Caco-2 (cell line): ENCODE results near the gene SAA1. TPM values are rescaled to one million over a fixed set of nuclear protein-coding genes. Genes with fewer than 3 reads are reported as not detected.

ENCODE experiments used
- BruUV-seq: library from RNA; stranded (reverse); fragments of 400-500 nt; replicated peaks from 2 replicates; lab custom pipeline; 2021; lab: Mats Ljungman, UMichigan
- CTCF ChIA-PET: fragments of 300-600 bp; sonication (Branson Sonifier 250); formaldehyde crosslinking; loops from one replicate; lab custom pipeline; 2022; ENCODE audit warnings: antibody characterized with exemption; lab: Charles Lee
- POLR2A ChIA-PET: fragments of 300-600 bp; sonication (Branson Sonifier 250); formaldehyde crosslinking; loops from one replicate; lab custom pipeline; 2022; ENCODE audit warnings: antibody characterized with exemption; lab: Charles Lee
- DNase-seq, 2 experiments: peaks; one replicate each; pipeline versions ENCODE4 v3.0.0 to v3.0.0-alpha.2; 2020 to 2022
- H3K27me3 ChIP-seq: replicated peaks from 2 replicates; pipeline ENCODE4 v1.6.0; 2011; ENCODE audit warnings: low read length; ENCODE audit not compliant: control insufficient read depth, insufficient read depth
- H3K36me3 ChIP-seq: 2 replicates; pipeline ENCODE4 v1.5.1; 2011; ENCODE audit warnings: low read length; ENCODE audit not compliant: control insufficient read depth, insufficient read depth
- H3K4me1 ChIP-seq: fragments of 250-450 bp; sonication (Bioruptor Pico); 2 replicates; pipeline ENCODE4 v1.5.1; 2020; ENCODE audit warnings: mild to moderate bottlenecking
- H3K4me3 ChIP-seq: 2 replicates; pipeline ENCODE4 v1.5.1; 2011; ENCODE audit warnings: low read depth, mild to moderate bottlenecking, control low read depth, low read length
- H3K9me3 ChIP-seq: fragments of 250-450 bp; sonication (Bioruptor Pico); 2 replicates; pipeline ENCODE4 v1.5.1; 2020; ENCODE audit warnings: mild to moderate bottlenecking, moderate library complexity
- H3K27ac Mint-ChIP-seq: one replicate; pipeline ENCODE4 v1.8.0; 2022; ENCODE audit warnings: mixed read lengths; ENCODE audit not compliant: unreplicated experiment
- H3K27me3 Mint-ChIP-seq: one replicate; pipeline ENCODE4 v1.8.0; 2022; ENCODE audit warnings: mixed read lengths; ENCODE audit not compliant: insufficient read depth, unreplicated experiment
- H3K36me3 Mint-ChIP-seq: one replicate; pipeline ENCODE4 v1.8.0; 2022; ENCODE audit warnings: mild to moderate bottlenecking, mixed read lengths; ENCODE audit not compliant: insufficient read depth, unreplicated experiment
- H3K4me1 Mint-ChIP-seq: one replicate; pipeline ENCODE4 v1.8.0; 2022; ENCODE audit warnings: low read depth, mixed read lengths; ENCODE audit not compliant: unreplicated experiment
- H3K4me3 Mint-ChIP-seq: one replicate; pipeline ENCODE4 v1.8.0; 2022; ENCODE audit warnings: mild to moderate bottlenecking, moderate library complexity, mixed read lengths; ENCODE audit not compliant: unreplicated experiment
- H3K9me3 Mint-ChIP-seq: one replicate; pipeline ENCODE4 v1.8.0; 2022; ENCODE audit warnings: mixed read lengths; ENCODE audit not compliant: unreplicated experiment
- intact Hi-C: fragments of 100-400 bp; cut with micrococcal nuclease; formaldehyde crosslinking; loops from one replicate; pipeline ENCODE4 v1.10.0; 2022; ENCODE audit not compliant: unreplicated experiment
- total RNA-seq: library from RNA; stranded (reverse); gene quantifications from 2 replicates; pipeline ENCODE4 v1.2.3, GENCODE V29; 2022
- TF ChIP-seq, protein P1 (sequence below), 2 experiments: fragments of 200-600 bp in 1 of 2; IDR thresholded peaks; 1 replicate in 1 of 2; 2 replicates in 1 of 2; pipeline versions ENCODE4 v1.5.1 to v1.8.0; 2011 to 2022; ENCODE audit warnings: antibody characterized with exemption in 1 of 2, control low read depth in 1 of 2, inconsistent platforms in 1 of 2, low read depth in 1 of 2, low read length in 1 of 2, mild to moderate bottlenecking in 1 of 2, moderate library complexity in 1 of 2; ENCODE audit not compliant: insufficient read depth in 1 of 2, severe bottlenecking in 1 of 2, unreplicated experiment in 1 of 2

SAA1 gene
- total RNA-seq, 1 experiment from 2014 or later: not detected

DNA sequence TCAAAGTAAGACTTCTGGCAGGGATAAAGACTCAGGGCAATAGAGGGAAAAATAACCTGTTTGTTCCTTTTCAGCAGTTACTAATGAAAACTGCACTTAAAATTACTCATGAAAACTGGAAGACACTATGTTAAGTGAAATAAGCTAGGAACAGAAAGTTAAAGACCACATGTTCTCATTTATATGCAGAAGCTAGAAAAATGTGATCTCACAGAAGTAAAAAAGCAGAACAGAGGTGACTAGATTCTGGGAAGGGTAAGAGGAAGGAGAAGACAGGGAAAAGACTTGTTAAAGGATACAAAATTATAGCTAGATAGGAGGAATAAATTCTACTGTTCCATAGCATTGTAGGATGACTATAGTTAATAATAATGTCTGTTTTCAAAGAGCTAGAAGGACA lies 33.7 kb downstream of the SAA1 start:
- Mint-ChIP-seq H3K4me1 (peaks cover 6% of the 10 kb centered on the region), H3K27me3 (no peaks in the 10 kb centered on the region), H3K9me3 (no peaks in the 10 kb centered on the region), H3K4me3 (no peak overlapping the region), H3K27ac (no peak overlapping the region), H3K36me3 (peaks cover 56% of the 10 kb centered on the region)
- Histone ChIP-seq H3K36me3 (0 out of 2 replicates have a peak, but pooled peaks cover 1% of the 10 kb centered on the region), H3K4me3 (no peak overlapping the region), H3K4me1 (peaks cover 13% of the 10 kb centered on the region; the same call in 1 of the 2 replicates), H3K9me3 (no peaks in the 10 kb centered on the region), H3K27me3 (no peaks in the 10 kb centered on the region)
- no peak for DNase-seq
- POLR2A ChIA-PET: no interaction called here
- TF ChIP-seq, protein P1, sequence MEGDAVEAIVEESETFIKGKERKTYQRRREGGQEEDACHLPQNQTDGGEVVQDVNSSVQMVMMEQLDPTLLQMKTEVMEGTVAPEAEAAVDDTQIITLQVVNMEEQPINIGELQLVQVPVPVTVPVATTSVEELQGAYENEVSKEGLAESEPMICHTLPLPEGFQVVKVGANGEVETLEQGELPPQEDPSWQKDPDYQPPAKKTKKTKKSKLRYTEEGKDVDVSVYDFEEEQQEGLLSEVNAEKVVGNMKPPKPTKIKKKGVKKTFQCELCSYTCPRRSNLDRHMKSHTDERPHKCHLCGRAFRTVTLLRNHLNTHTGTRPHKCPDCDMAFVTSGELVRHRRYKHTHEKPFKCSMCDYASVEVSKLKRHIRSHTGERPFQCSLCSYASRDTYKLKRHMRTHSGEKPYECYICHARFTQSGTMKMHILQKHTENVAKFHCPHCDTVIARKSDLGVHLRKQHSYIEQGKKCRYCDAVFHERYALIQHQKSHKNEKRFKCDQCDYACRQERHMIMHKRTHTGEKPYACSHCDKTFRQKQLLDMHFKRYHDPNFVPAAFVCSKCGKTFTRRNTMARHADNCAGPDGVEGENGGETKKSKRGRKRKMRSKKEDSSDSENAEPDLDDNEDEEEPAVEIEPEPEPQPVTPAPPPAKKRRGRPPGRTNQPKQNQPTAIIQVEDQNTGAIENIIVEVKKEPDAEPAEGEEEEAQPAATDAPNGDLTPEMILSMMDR (IDR thresholded peaks at IDR 0.05; ENCODE audit: insufficient read depth in 1 of 2, low read depth in 1 of 2, low read length in 1 of 2, severe bottlenecking in 1 of 2, unreplicated experiment in 1 of 2): no peak
- BruUV-seq: no TSS peak
- intact Hi-C loops: no loop called here
- CTCF ChIA-PET: no interaction called here

DNA sequence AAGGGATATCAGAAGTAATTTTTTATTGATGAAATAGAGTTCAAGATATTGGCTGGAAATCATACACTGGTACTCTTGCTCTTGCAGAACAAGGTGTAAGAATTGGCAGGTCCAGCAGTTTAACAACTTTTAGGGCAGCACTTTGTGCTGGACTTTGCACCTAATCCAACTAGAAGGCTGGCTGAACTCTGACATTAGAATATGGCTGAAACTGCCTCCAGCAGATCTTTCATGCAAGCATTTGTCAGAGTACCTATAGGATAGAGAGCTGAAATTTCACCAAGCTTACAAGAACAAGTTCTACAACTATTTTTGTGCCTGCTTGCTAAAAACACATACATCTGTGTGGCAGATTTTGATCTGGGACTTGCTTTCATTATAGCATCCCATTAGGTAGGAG lies 38.7 kb downstream of the SAA1 start:
- CTCF ChIA-PET: no interaction called here
- TF ChIP-seq, protein P1 (IDR thresholded peaks at IDR 0.05; ENCODE audit: insufficient read depth in 1 of 2, low read depth in 1 of 2, low read length in 1 of 2, severe bottlenecking in 1 of 2, unreplicated experiment in 1 of 2): no peak

DNA sequence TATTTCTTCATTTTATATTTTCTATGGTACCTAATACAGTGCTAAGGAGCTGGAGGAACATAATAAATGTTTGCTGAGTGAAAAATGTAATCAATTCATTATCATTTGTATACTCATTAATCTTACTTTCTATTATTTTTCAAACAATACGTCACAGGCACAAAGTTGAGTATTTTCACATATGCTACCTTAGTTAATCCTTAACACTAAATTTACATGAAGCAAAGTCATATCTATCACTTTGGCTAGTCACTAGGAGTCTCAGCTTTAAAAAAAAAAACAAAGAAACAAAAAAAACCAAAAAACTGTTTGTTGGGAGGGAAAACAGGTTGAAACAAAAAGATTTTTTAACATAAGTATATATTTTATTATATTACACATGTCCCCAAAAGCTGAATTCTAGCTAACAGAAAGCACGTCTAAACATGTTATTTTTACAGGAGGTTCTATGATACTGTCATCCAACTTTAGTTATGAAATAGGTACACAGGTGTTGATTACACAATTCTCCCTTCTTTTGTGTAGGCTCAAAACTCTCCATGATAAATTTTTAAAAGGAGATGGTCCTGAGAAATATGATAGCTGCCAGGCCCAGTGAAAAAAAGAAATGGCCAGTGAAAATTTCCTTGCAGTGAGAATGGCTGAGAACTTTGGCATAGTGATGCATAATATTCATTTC lies 41.5 kb downstream of the SAA1 start:
- Histone ChIP-seq H3K36me3 (peaks cover 1% of the 10 kb centered on the region; the same call in 1 of the 2 replicates), H3K4me1 (peaks cover 26% of the 10 kb centered on the region), H3K4me3 (no peak overlapping the region), H3K9me3 (no peaks in the 10 kb centered on the region), H3K27me3 (no peaks in the 10 kb centered on the region)
- Mint-ChIP-seq H3K4me1 (peaks cover 4% of the 10 kb centered on the region), H3K9me3 (no peaks in the 10 kb centered on the region), H3K36me3 (peaks cover 42% of the 10 kb centered on the region), H3K4me3 (no peak overlapping the region), H3K27me3 (no peaks in the 10 kb centered on the region), H3K27ac (no peak overlapping the region)
- TF ChIP-seq, protein P1 (IDR thresholded peaks at IDR 0.05; ENCODE audit: insufficient read depth in 1 of 2, low read depth in 1 of 2, low read length in 1 of 2, severe bottlenecking in 1 of 2, unreplicated experiment in 1 of 2): no peak
- BruUV-seq: no TSS peak
- ChIA-PET POLR2A (no interaction called here), CTCF (no interaction called here)
- intact Hi-C loops: no loop called here
- no peak for DNase-seq

More for the DNA sequence above, 38.7 kb downstream of the SAA1 start:
- no peak overlapping the region for H3K4me3 ChIP-seq
- peaks cover 6% of the 10 kb centered on the region for H3K4me1 Mint-ChIP-seq
- peak in 1 of 2 experiments; percentile 21 for DNase-seq
- peaks cover 45% of the 10 kb centered on the region for H3K36me3 Mint-ChIP-seq
- intact Hi-C loops: no loop called here
- no peaks in the 10 kb centered on the region for H3K36me3 ChIP-seq
- POLR2A ChIA-PET: no interaction called here
- no peak overlapping the region for H3K4me3 Mint-ChIP-seq
- H3K27me3 ChIP-seq: no peaks in the 10 kb centered on the region
- BruUV-seq: no TSS peak
- no peaks in the 10 kb centered on the region for H3K9me3 ChIP-seq
- no peaks in the 10 kb centered on the region for H3K27me3 Mint-ChIP-seq
- H3K9me3 Mint-ChIP-seq: no peaks in the 10 kb centered on the region
- peaks cover 21% of the 10 kb centered on the region; the same call in 1 of the 2 replicates for H3K4me1 ChIP-seq
- H3K27ac Mint-ChIP-seq: no peak overlapping the region
